Astrocyte of the cerebellum (primary cell): ENCODE results near the gene MND1.

Source experiments
- DNase-seq: peaks from one replicate; pipeline ENCODE4 v3.0.0-alpha.2; 2011; ENCODE audit warnings: low read depth
- H3K4me3 ChIP-seq: 2 replicates; pipeline ENCODE4 v1.5.1; 2011; ENCODE audit warnings: mild to moderate bottlenecking, low read depth, low read length, moderate library complexity
- in situ Hi-C: cut with HindIII; loops from 2 replicates; pipeline ENCODE4 v1.10.0; 2017; ENCODE audit warnings: low sequenced_read_pairs
- TF ChIP-seq, protein P1 (sequence below): IDR thresholded peaks from 2 replicates; pipeline ENCODE4 v1.5.1; 2012; ENCODE audit warnings: low read length, low read depth, moderate library complexity, mild to moderate bottlenecking; ENCODE audit errors: missing control alignments

Gene MND1

DNA sequence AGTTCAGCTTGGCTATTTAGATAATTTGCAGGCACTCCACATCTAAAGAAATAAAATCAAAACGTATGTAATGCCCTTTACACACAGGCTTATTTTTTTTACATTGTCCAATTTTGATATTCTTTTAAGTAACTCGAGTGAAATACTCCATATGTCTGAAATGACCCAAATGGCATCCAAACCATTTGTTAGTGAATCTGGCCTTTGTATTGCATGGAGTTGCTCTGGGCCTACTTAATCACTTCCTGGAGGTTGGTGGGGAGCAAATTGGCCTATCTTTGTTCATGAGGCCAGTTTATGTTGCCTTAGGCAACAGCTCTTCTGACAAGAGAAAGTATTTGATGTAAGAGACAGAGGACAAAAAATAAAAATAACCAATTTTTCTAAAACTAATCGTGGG is 74.1 kb downstream of the MND1 start:
- TF ChIP-seq, protein P1, sequence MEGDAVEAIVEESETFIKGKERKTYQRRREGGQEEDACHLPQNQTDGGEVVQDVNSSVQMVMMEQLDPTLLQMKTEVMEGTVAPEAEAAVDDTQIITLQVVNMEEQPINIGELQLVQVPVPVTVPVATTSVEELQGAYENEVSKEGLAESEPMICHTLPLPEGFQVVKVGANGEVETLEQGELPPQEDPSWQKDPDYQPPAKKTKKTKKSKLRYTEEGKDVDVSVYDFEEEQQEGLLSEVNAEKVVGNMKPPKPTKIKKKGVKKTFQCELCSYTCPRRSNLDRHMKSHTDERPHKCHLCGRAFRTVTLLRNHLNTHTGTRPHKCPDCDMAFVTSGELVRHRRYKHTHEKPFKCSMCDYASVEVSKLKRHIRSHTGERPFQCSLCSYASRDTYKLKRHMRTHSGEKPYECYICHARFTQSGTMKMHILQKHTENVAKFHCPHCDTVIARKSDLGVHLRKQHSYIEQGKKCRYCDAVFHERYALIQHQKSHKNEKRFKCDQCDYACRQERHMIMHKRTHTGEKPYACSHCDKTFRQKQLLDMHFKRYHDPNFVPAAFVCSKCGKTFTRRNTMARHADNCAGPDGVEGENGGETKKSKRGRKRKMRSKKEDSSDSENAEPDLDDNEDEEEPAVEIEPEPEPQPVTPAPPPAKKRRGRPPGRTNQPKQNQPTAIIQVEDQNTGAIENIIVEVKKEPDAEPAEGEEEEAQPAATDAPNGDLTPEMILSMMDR, result no peak
- DNase-seq, result no peak
- in situ Hi-C loops, result no loop called here
- no peak overlapping the region for H3K4me3 ChIP-seq

DNA sequence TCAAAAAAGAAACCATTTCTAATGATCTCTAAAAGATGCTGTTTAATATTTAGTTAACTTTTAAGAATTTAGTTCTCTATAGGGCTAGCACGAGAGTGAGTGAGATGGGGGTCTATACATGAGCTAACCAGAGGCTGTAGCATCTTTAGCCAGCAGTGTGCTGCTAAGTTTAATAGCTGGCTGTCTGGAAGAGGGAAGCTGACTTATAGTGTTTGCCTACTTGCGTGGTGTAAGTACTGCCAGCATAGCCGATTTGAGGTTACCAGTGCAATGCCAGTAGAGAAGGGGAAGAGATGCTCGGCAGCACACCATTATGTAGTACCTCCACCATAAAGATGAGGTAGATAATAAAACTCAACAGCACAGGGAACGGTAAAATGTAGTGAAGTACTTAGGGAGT is 74.5 kb downstream of the MND1 start:
- no peak for DNase-seq
- TF ChIP-seq, protein P1, result no peak
- in situ Hi-C loops, result no loop called here
- H3K4me3 ChIP-seq, result no peak overlapping the region

DNA sequence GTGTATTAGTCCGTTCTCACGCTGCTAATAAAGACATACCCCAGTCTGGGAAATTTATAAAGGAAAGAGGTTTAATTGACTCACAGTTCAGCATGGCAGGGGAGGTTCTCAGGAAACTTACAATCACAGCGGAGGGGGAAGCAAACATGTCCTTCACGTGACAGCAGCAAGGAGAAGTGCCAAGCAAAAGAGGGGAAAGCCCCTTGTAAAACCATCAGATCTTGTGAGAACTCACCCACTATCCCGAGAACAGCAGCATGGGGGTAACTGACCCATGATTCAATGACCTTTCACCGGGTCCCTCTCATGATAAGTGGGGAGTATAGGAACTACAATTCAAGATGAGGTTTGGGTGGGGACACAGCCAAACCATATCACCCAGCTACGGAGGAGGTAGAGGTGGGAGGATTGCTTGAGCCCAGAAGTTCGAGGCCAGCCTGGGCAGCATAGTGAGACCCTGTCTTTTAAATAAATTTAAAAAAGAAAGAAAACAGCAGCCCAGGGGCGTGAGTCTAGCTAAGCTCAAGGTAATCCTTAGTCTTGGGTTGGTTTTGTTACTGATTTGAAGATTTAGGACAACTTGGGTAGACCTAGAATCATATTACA is 75.3 kb downstream of the MND1 start:
- in situ Hi-C loops, result no loop called here
- DNase-seq, result no peak
- TF ChIP-seq, protein P1, result no peak
- no peak overlapping the region for H3K4me3 ChIP-seq

- DNase-seq, result no peak
- no peak overlapping the region for H3K4me3 ChIP-seq
- TF ChIP-seq, protein P1, result no peak
- in situ Hi-C loops, result no loop called here
These were observed 75.9 kb downstream of the MND1 start for GRCh38 chr4:153420361-153420760.

DNA sequence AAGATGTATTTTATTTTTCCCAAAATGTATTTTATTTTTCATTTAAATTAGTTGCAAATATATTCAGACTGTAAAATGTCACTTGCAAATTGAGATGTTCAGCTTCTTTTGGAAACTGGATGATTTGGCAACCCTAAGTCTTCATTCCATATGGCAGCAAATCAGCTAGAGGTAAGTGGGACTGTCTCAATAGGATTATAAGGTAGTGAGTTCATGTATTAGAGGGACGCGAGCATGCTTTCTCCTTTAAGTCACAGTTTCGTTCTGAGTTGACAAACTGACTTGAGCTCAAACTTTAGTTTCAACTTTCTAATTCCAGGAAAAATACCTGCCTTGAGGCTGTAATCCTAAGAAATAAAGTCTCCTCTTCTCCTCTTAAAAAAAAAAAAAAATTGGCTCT is 77.5 kb downstream of the MND1 start:
- DNase-seq, result no peak
- in situ Hi-C loops, result no loop called here

GRCh38 chr4:153426207-153426885 is 81.9 kb downstream of the MND1 start:
- DNase-seq, result no peak
- no peak overlapping the region for H3K4me3 ChIP-seq
- TF ChIP-seq, protein P1, result no peak
- in situ Hi-C loops, result no loop called here

More for the DNA sequence above, 77.5 kb downstream of the MND1 start:
- H3K4me3 ChIP-seq, result no peak overlapping the region
- TF ChIP-seq, protein P1, result no peak
